Hepatocyte (in vitro differentiated cells): ENCODE data around the gene UQCRQ. TPM values are rescaled to one million over a fixed set of nuclear protein-coding genes. Genes with fewer than 3 reads are reported as not detected.
"Not testable (repeated sequence)": the region's sequence is repeated elsewhere in the genome, so short reads cannot be mapped to it uniquely, and the experiment has no call there.

Source experiments
- DNase-seq: peaks from one replicate; pipeline ENCODE4 v3.0.0-alpha.2; 2016; ENCODE audit warnings: low spot score
- H2AFZ ChIP-seq: fragments of 200-600 bp; sonication (generic); 2 replicates; pipeline ENCODE4 v1.6.0; 2016; ENCODE audit warnings: antibody characterized with exemption, mild to moderate bottlenecking
- H3K27ac ChIP-seq: fragments of 200-600 bp; sonication (generic); 2 replicates; pipeline ENCODE4 v1.5.1; 2016; ENCODE audit warnings: mild to moderate bottlenecking
- H3K27me3 ChIP-seq: fragments of 200-600 bp; sonication (generic); 2 replicates; pipeline ENCODE4 v1.6.1; 2016
- H3K36me3 ChIP-seq: fragments of 200-600 bp; sonication (generic); replicated peaks from 2 replicates; pipeline ENCODE4 v1.5.1; 2016; ENCODE audit warnings: low read depth; ENCODE audit not compliant: insufficient read depth
- H3K4me1 ChIP-seq: fragments of 200-600 bp; sonication (generic); 2 replicates; pipeline ENCODE4 v1.5.1; 2016; ENCODE audit warnings: mild to moderate bottlenecking, moderate library complexity; ENCODE audit not compliant: insufficient read depth
- H3K4me2 ChIP-seq: fragments of 200-600 bp; sonication (generic); 2 replicates; pipeline ENCODE4 v1.6.0; 2016
- H3K4me3 ChIP-seq: fragments of 200-600 bp; sonication (generic); 2 replicates; pipeline ENCODE4 v1.5.1; 2016; ENCODE audit warnings: mild to moderate bottlenecking
- H3K79me2 ChIP-seq: fragments of 200-600 bp; sonication (generic); 2 replicates; pipeline ENCODE4 v1.6.0; 2017; ENCODE audit warnings: mild to moderate bottlenecking
- H3K9me2 ChIP-seq: fragments of 200-600 bp; sonication (generic); replicated peaks from 2 replicates; pipeline ENCODE4 v1.6.0; 2017; ENCODE audit warnings: mild to moderate bottlenecking; ENCODE audit not compliant: insufficient read depth
- H3K9me3 ChIP-seq: fragments of 200-600 bp; sonication (generic); 2 replicates; pipeline ENCODE4 v1.5.1; 2016; ENCODE audit warnings: low read depth, mild to moderate bottlenecking
- H4K20me1 ChIP-seq: fragments of 200-600 bp; sonication (generic); 2 replicates; pipeline ENCODE4 v1.6.0; 2016; ENCODE audit warnings: mild to moderate bottlenecking; ENCODE audit not compliant: insufficient read depth, poor library complexity, severe bottlenecking
- CTCF ChIP-seq: fragments of 200-600 bp; sonication (generic); IDR thresholded peaks from 2 replicates; pipeline ENCODE4 v1.5.1; 2016; ENCODE audit warnings: antibody characterized with exemption, mild to moderate bottlenecking; ENCODE audit not compliant: poor library complexity
- EZH2 ChIP-seq: fragments of 200-600 bp; sonication (generic); IDR thresholded peaks from 2 replicates; pipeline ENCODE4 v1.6.1; 2016; ENCODE audit warnings: antibody characterized with exemption, mild to moderate bottlenecking, borderline replicate concordance
- EZH2phosphoT487 ChIP-seq: fragments of 200-600 bp; sonication (generic); IDR thresholded peaks from one replicate; pipeline ENCODE4 v1.6.1; 2018; ENCODE audit warnings: antibody characterized with exemption, mild to moderate bottlenecking, low read depth, moderate library complexity; ENCODE audit not compliant: unreplicated experiment, severe bottlenecking
- WGBS: methylation state at CpG from one replicate; pipeline ENCODE4 v1.1.6; 2016; ENCODE audit warnings: low lambda C conversion rate; ENCODE audit errors: missing lambda C conversion rate; 5-methylcytosine and 5-hydroxymethylcytosine counted together
- polyA plus RNA-seq: library from polyadenylated mRNA; unstranded; fragments of >200 nt; fragmentation: Nextera tagmentation; extraction: Ambion mirVana; gene quantifications from 2 replicates; pipeline ENCODE4 v1.2.1, GENCODE V29; 2016
- total RNA-seq: library from RNA; depleted of rRNA; stranded (reverse); fragments of >200 nt; gene quantifications from 2 replicates; pipeline ENCODE4 v1.2.3, GENCODE V29; 2014

UQCRQ gene
- total and polyA plus RNA-seq, 2 experiments from 2014 or later, result 174 to 1,138 TPM

- H3K79me2 ChIP-seq, result no peaks in the 10 kb centered on the region
- TF ChIP-seq EZH2phosphoT487, result no peak
- no peak for TF ChIP-seq EZH2
- TF ChIP-seq CTCF, result no peak
- no peak overlapping the region for H3K4me3 ChIP-seq
- H3K27me3 ChIP-seq, result no peaks in the 10 kb centered on the region
- peak overlapping the region; percentile 49 for H3K27ac ChIP-seq
- no peaks in the 10 kb centered on the region for H3K9me3 ChIP-seq
- no peak for DNase-seq
- peaks cover 14% of the 10 kb centered on the region for H3K4me1 ChIP-seq
- WGBS, result 66% methylated on average over 2 of the region's 2 CpGs
- no peak overlapping the region for H2AFZ ChIP-seq
- no peaks in the 10 kb centered on the region for H3K36me3 ChIP-seq
- H3K9me2 ChIP-seq, result no peaks in the 10 kb centered on the region
- H4K20me1 ChIP-seq, result no peaks in the 10 kb centered on the region
- no peak overlapping the region for H3K4me2 ChIP-seq
Measured at GRCh38 chr5:132850066-132850465, 16.4 kb upstream of the UQCRQ start.

GRCh38 chr5:132853323-132853722, 13.1 kb upstream of the UQCRQ start:
- Histone ChIP-seq H3K9me2 (no peaks in the 10 kb centered on the region), H3K79me2 (no peaks in the 10 kb centered on the region), H2AFZ (no peak overlapping the region), H3K27me3 (no peaks in the 10 kb centered on the region), H3K9me3 (no peaks in the 10 kb centered on the region), H3K36me3 (no peaks in the 10 kb centered on the region), H4K20me1 (no peaks in the 10 kb centered on the region), H3K4me2 (no peak overlapping the region), H3K4me3 (no peak overlapping the region), H3K27ac (peak overlapping the region; percentile 4), H3K4me1 (peaks cover 14% of the 10 kb centered on the region)
- 75% methylated on average over 3 of the region's 3 CpGs for WGBS
- TF ChIP-seq EZH2, result no peak
- TF ChIP-seq CTCF, result no peak
- no peak for TF ChIP-seq EZH2phosphoT487
- no peak for DNase-seq

GRCh38 chr5:132853790-132854189, 12.7 kb upstream of the UQCRQ start:
- no peaks in the 10 kb centered on the region for H3K9me3 ChIP-seq
- H3K9me2 ChIP-seq, result no peaks in the 10 kb centered on the region
- H3K4me3 ChIP-seq, result no peak overlapping the region
- no peaks in the 10 kb centered on the region for H4K20me1 ChIP-seq
- H3K36me3 ChIP-seq, result no peaks in the 10 kb centered on the region
- no peak overlapping the region for H3K4me2 ChIP-seq
- no peak overlapping the region for H2AFZ ChIP-seq
- peak overlapping the region; percentile 4 for H3K27ac ChIP-seq
- no peaks in the 10 kb centered on the region for H3K79me2 ChIP-seq
- H3K4me1 ChIP-seq, result peaks cover 14% of the 10 kb centered on the region
- H3K27me3 ChIP-seq, result no peaks in the 10 kb centered on the region
- DNase-seq, result no peak
- no peak for TF ChIP-seq EZH2
- no peak for TF ChIP-seq CTCF
- no peak for TF ChIP-seq EZH2phosphoT487
- whole genome bisulfite sequencing, result 56% methylated on average over 1 of the region's 1 CpG

- H3K36me3 ChIP-seq, result no peaks in the 10 kb centered on the region
- H3K27me3 ChIP-seq, result no peaks in the 10 kb centered on the region
- no peaks in the 10 kb centered on the region for H4K20me1 ChIP-seq
- no peaks in the 10 kb centered on the region for H3K9me3 ChIP-seq
- no peaks in the 10 kb centered on the region for H3K79me2 ChIP-seq
- H3K4me2 ChIP-seq, result no peak overlapping the region
- H3K4me3 ChIP-seq, result no peak overlapping the region
- H3K4me1 ChIP-seq, result peaks cover 10% of the 10 kb centered on the region
- peak overlapping the region; percentile 12 for H3K27ac ChIP-seq
- TF ChIP-seq CTCF, result no peak
- no peak for TF ChIP-seq EZH2phosphoT487
- TF ChIP-seq EZH2, result no peak
- DNase-seq, result no peak
- H2AFZ ChIP-seq, result no peak overlapping the region
- H3K9me2 ChIP-seq, result no peaks in the 10 kb centered on the region
- 17% methylated on average over 3 of the region's 3 CpGs for WGBS
Measured at GRCh38 chr5:132854301-132854700, 12.1 kb upstream of the UQCRQ start.

GRCh38 chr5:132854992-132855391, 11.4 kb upstream of the UQCRQ start:
- DNase-seq, result not testable (repeated sequence)
- 95% methylated on average over 5 of the region's 5 CpGs for WGBS

More at GRCh38 chr5:132854992-132855391, 11.4 kb upstream of the UQCRQ start:
- H3K4me1 ChIP-seq, H4K20me1 ChIP-seq, H3K9me2 ChIP-seq, H3K4me2 ChIP-seq, H3K9me3 ChIP-seq, H3K79me2 ChIP-seq, H3K4me3 ChIP-seq, H3K36me3 ChIP-seq, H3K27me3 ChIP-seq, H3K27ac ChIP-seq, H2AFZ ChIP-seq: not testable (repeated sequence)
